Omental fat pad (tissue), 4 donors: Measurements from ENCODE around the gene SLC9A3. TPM values are rescaled to one million over a fixed set of nuclear protein-coding genes. Genes with fewer than 3 reads are reported as not detected.

Experiments used
- ATAC-seq: fragments of 150-250 bp; one replicate; pipeline ENCODE4 v1.9.1; 2016; ENCODE audit warnings: mild to moderate bottlenecking, moderate library complexity; ENCODE audit not compliant: low FRiP score
- DNase-seq: peaks from one replicate; pipeline ENCODE4 v3.0.0-alpha.2; 2019; ENCODE audit warnings: low spot score
- CTCF ChIP-seq, 3 donors: fragments of 450-650 bp; IDR thresholded peaks; one replicate each; pipeline ENCODE4 v1.5.1; 2016 to 2017; ENCODE audit warnings: antibody characterized with exemption in 3 of 3, mild to moderate bottlenecking in 3 of 3, moderate library complexity in 2 of 3
- total RNA-seq, 4 donors: library from RNA; depleted of rRNA; stranded (reverse); fragments of >200 nt; gene quantifications; one replicate each; pipeline ENCODE4 v1.1.0, GENCODE V29; 2016

The SLC9A3 gene
- total RNA-seq, 4 donors from 2014 or later: 1.0 to 4.3 (median 1.7) TPM

GRCh38 chr5:505951-506525 lies 18.2 kb downstream of the SLC9A3 start:
- TF ChIP-seq CTCF (IDR thresholded peaks at IDR 0.05): no peak
- no peak for ATAC-seq

GRCh38 chr5:504326-505154 lies 19.7 kb downstream of the SLC9A3 start:
- ATAC-seq (peak; percentile 21), DNase-seq (no peak)
- no peak for TF ChIP-seq CTCF (IDR thresholded peaks at IDR 0.05)

More at GRCh38 chr5:505951-506525, 18.2 kb downstream of the SLC9A3 start:
- DNase-seq: no peak

DNA sequence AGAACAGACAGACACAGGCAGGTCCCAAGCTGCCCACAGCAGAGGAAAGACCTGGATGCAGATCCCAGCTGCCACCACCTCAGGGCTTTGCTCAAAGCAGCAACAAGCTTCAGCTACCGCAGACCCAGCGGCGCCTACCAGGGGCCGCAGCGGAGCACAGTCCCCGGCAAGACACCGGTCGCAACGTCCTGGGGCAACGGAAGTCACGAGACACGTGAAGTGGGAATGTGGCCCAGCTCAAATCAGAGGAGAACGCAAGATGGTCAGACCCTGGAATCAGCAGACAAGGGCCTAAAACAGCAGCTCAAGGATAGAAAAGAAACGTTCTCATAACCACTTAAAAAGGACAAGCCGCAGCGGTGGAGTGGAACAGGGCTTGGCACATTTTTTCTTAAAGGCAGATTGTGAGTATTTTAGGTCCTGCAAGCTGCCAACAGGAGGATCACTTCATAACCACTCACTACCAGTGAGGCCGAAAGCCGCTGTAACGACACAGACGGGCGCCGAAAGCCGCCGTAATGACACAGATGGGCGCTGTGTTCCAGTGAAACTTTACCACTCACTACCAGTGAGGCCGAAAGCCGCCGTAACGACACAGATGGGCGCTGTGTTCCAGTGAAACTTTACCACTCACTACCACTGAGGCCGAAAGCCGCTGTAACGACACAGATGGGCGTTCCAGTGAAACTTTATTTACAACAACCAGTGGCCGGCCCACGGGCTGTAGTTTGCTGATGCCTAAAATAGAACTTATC lies 21.7 kb downstream of the SLC9A3 start:
- no peak for TF ChIP-seq CTCF (IDR thresholded peaks at IDR 0.05)
- ATAC-seq: no peak
- no peak for DNase-seq

- TF ChIP-seq CTCF (IDR thresholded peaks at IDR 0.05): no peak
- no peak for DNase-seq
- ATAC-seq: no peak
Observed at GRCh38 chr5:501831-502184, 22.4 kb downstream of the SLC9A3 start.

GRCh38 chr5:501105-501830 lies 23.0 kb downstream of the SLC9A3 start:
- no peak for ATAC-seq
- TF ChIP-seq CTCF (IDR thresholded peaks at IDR 0.05): no peak
- DNase-seq: no peak

GRCh38 chr5:500491-500890 lies 23.8 kb downstream of the SLC9A3 start:
- TF ChIP-seq CTCF (IDR thresholded peaks at IDR 0.05): no peak
- DNase-seq (no peak), ATAC-seq (no peak)
